HG03342 (cell line): Measurements from ENCODE around the gene ROR2.

Experiments
- ATAC-seq: cut with Tn5 transposase; IDR thresholded peaks from one replicate; pipeline ENCODE4 v1.9.1; 2021; ENCODE audit warnings: mild to moderate bottlenecking, moderate library complexity; ENCODE audit not compliant: unreplicated experiment

The ROR2 gene

GRCh38 chr9:91697201-91697600 is 252.8 kb downstream of the ROR2 start:
- ATAC-seq: no peak

- ATAC-seq: no peak
These were observed 255.8 kb downstream of the ROR2 start for GRCh38 chr9:91694081-91694870.

GRCh38 chr9:91693226-91693625 is 256.8 kb downstream of the ROR2 start:
- ATAC-seq: no peak

DNA sequence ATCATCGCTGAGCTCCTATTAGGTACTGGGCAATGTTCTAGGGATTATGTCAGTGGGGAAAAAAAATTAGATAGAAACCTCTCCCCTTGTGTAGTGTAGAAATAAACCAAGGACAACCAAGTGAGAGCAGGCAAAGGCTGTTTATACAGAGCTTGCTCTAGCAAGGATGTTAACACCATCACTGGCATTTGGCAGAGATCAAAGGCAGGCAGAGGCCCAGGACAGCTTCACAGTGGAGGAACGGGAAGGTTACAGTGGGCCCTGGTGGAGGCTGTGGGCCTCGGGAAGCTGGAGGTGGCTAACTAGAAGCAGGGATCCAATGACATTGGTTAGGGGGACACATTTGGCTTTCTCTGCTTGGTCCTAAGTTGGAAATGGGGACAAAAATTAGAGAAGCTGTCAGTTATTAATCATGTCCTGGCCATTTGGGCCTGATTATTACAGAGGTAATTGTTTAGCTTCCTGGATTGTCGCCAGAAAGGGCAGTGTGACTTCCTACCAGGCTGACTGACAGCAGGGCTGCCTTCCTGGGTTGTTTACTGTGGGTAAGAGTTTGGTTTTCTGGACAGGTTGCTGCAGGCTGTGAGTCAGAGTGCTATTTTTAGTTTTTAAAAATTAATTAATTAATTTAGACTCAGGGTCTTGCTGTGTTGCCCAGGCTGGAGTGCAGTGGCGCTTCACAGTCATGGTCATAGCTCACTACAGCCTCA is 259.3 kb downstream of the ROR2 start:
- no peak for ATAC-seq

DNA sequence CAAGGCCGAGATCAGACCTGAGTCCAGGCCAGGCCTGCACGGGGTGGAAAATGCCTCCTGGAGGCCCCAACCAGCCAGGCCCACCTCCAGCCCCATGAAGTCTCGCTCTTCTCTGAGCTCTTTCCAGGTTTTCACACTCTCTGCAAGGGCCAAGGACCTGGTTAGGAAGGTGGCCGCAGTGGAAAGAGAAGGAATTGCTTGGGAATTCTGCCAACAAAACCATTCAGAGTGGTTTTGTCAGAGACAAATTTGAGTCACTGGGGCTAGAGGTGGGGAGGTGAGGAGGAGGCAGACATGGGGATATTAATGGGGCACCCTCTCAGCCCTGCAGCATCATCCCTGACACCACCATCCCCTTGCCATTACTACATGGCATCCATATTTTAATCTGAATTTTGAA is 261.0 kb downstream of the ROR2 start:
- no peak for ATAC-seq

DNA sequence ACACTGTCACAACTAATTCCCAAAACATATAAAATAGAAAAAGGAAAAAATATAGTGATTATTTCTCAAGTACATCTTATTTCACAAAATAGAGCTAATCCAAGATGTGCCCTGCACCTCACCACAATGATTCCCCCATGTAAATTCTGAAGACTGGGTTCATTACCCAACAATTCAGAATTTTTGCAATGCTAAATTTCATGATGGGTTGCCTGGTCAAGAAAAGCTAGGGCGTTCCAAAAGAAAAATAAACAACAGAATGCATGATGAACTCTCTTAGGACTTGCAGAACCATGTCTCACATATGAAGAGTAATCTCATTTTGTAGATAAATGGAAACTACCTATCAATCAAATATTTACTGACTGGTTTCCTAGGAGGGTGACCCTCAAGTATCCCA is 266.8 kb downstream of the ROR2 start:
- no peak for ATAC-seq

- ATAC-seq: no peak
These were observed 267.2 kb downstream of the ROR2 start for GRCh38 chr9:91682806-91683205.

GRCh38 chr9:91681461-91682305 is 268.3 kb downstream of the ROR2 start:
- peak; percentile 58 for ATAC-seq

- no peak for ATAC-seq
These were observed 269.0 kb downstream of the ROR2 start for GRCh38 chr9:91680998-91681397.

DNA sequence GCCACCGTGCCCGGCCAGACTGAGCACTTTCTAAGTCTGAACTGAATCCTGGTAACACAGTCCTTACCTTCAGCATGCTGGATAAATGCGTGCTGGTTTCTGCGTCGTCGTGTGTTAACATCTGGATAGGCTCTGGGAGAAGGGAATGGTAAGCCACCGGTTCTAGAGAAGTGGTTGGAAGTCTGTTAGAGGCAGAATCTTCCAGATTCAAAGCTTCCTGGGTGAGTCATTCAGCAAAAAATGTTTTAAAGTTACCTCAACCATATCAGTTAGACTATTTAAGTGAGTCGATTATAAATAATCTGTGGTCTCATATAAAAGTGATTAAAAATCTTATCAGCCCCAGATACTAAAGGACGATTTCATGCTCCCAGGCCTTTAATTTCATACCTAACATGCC is 269.9 kb downstream of the ROR2 start:
- no peak for ATAC-seq

DNA sequence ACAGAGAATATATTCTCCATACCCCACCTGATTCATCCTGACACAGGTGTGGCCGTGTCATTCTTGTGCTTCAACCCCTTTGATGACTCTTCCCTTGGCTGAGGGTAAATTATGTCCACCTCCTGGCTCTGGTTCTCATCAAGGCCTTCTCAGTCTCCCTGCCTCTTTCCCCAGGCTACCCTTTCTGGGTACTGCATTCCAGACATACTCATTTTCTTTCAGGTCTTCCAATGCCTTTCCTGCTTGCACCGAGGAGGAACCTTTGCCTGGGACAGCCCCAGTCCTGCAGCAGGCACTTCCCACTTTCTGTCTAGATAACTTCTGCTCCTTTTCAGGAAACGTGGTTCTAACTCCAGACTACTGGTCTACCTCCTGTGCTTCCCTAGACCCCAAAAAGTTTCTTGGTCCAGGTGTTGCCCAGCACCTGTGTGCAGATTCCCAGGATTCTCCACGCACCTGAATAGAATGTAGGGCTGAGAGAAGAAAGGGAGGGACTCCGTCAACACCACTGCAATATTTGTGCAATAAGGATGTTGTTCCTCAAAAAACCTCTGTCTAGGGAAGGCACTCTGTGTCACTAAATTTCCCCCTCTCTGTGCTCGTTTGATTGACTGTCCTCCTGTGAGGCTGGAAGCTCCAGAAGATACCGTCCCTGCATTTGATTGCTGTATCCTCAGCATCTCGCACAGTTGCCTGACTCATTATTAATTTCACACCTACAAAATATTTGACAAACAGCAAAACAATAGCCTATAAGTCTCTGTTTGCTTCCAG is 271.0 kb downstream of the ROR2 start:
- no peak for ATAC-seq

- ATAC-seq: no peak
These were observed 272.1 kb downstream of the ROR2 start for GRCh38 chr9:91677822-91678436.

DNA sequence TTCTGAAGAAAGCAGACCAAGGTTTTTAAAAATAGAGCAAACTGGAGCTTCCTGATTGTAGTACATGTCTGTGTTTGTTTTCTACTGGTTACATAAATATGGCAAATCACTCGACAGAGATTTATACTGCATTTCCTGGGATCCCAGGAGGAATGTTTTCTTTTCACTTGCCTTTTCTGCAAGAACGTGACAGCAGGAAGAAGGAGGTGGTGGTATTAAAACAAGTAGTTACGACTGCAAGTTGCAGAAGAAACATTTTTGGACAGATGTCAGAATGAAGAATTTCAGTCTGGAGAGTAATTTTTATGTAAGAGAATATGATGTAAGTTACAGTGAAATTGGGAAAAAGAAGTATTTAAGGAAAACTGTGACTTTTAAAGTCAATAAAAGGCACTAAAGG is 272.7 kb downstream of the ROR2 start:
- ATAC-seq: no peak

DNA sequence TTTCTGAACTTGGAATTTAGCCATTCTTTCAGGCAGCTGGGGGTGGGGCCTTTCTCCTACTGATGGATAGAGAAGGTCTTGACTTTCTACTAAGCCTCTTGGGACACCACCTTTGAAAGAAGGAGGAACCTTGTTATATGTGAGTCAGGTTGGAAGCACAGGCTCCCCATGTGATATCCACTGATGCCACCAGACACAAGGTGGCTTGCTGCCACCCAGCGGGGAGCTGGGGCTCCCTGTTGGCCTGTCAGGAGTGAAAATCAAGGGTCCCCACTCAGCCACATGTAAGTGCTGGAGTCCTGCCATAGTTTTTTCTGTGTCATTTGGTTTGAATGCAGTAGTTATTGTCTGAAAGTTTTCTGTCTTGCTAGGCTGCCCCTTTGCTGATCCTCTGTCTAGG is 274.0 kb downstream of the ROR2 start:
- no peak for ATAC-seq

GRCh38 chr9:91664663-91665062 is 285.4 kb downstream of the ROR2 start:
- ATAC-seq: no peak

DNA sequence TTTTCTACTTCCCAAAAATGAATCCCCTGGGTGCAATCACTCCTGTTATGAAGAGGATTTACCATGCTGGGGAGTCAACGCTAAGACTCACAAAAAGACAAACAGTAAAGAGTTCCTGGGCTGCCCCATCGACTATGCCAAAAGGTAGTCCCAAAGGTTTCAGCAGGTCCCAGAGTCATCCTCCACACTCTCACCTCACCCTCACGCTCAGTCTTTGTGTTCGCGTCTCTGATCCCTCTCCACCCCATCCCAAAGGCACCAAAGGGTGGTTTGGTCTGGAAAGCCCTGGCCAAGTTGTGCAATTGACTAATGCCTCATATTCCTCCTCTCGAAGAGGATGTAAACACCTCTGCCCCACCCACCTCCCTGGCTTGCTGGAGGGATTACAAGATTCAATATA is 286.2 kb downstream of the ROR2 start:
- ATAC-seq: no peak

DNA sequence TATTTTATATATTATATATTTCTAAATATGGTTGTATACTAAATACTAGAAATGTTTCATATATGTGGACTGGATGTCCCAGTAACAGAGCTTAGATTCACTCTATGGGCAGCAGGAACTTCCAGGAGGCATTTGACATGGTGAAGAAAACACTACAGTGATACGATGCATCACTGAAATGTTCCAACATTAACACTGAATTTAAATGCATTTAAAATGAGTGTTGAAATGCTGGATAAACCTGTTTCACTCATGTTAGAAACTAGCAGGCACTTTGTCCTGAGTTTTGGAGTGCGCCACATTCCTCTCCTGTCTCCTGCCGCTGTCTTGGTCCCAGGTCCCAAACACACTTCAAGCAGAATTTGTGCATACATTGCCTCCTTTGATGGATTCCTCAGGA is 288.6 kb downstream of the ROR2 start:
- no peak for ATAC-seq

- ATAC-seq: no peak
These were observed 289.5 kb downstream of the ROR2 start for GRCh38 chr9:91660521-91660920.

DNA sequence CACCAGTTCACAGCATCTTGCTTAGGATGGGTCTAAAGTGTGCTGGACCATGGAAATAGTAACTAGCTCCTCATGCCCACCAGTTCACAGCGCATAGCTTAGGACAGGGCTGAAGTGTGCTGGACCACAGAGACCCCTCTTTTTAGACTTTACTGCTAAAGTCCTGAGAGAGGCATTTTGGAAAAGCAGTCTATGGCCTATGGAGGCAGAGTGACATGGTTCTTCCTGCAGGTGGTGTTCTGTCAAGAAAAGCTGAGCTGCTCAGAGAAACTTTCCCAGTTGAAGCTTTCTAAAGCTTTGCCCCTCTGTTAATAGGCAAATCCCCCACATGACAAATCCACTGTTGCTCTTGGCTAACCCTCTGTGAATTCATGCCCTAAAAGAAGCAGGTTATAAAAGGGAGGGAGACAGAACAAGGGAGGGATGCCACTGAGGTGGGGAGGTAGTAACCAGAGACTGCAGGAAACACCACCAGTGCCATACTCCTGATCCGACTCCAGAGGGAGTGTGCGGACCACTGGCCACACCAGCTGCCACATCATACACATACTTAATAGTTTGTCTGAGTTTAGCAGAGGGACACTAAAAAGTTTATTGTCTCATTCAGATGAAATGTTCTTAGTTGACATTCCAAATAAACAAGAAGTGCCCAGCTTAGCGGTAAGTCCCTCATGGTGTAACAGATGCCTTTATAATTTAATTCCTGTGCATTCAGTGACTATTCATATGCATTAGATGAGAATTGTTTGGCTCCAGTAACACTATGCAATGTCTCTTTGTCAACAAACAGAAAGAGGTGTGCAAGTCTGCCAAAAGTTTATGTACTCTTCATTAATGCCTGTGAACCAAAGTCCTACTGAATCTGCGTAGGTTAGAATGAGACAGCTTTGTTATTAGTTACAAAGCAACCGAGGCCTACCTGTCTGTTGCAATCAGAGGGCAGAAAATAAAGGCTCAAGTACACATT is 290.2 kb downstream of the ROR2 start:
- no peak for ATAC-seq
